Calu3 (cell line): Measurements from ENCODE around the gene TXLNA. TPM values are rescaled to one million over a fixed set of nuclear protein-coding genes. Genes with fewer than 3 reads are reported as not detected.

ENCODE experiments used
- BruUV-seq: library from RNA; stranded (reverse); fragments of 400-500 nt; replicated peaks from 2 replicates; lab custom pipeline; 2021; lab: Mats Ljungman, UMichigan
- CTCF ChIA-PET: fragments of 300-600 bp; sonication (Branson Sonifier 250); formaldehyde crosslinking; loops from one replicate; lab custom pipeline; 2022; ENCODE audit warnings: antibody characterized with exemption; lab: Charles Lee
- DNase-seq: peaks from one replicate; pipeline ENCODE4 v3.0.0; 2022
- H3K27ac Mint-ChIP-seq: one replicate; pipeline ENCODE4 v1.8.0; 2022; ENCODE audit warnings: mixed read lengths; ENCODE audit not compliant: unreplicated experiment
- H3K27me3 Mint-ChIP-seq: one replicate; pipeline ENCODE4 v1.8.0; 2022; ENCODE audit warnings: mixed read lengths; ENCODE audit not compliant: unreplicated experiment
- H3K36me3 Mint-ChIP-seq: one replicate; pipeline ENCODE4 v1.8.0; 2022; ENCODE audit warnings: mild to moderate bottlenecking, moderate library complexity, mixed read lengths; ENCODE audit not compliant: insufficient read depth, unreplicated experiment
- H3K4me1 Mint-ChIP-seq: one replicate; pipeline ENCODE4 v1.8.0; 2022; ENCODE audit warnings: mild to moderate bottlenecking, low read depth, mixed read lengths; ENCODE audit not compliant: unreplicated experiment
- H3K4me3 Mint-ChIP-seq: one replicate; pipeline ENCODE4 v1.8.0; 2022; ENCODE audit warnings: mild to moderate bottlenecking, low read depth, moderate library complexity, mixed read lengths; ENCODE audit not compliant: unreplicated experiment
- H3K9me3 Mint-ChIP-seq: one replicate; pipeline ENCODE4 v1.8.0; 2022; ENCODE audit warnings: low read depth, mixed read lengths; ENCODE audit not compliant: unreplicated experiment
- CTCF ChIP-seq: fragments of 200-600 bp; IDR thresholded peaks from one replicate; pipeline ENCODE4 v1.8.0; 2022; ENCODE audit warnings: antibody characterized with exemption; ENCODE audit not compliant: unreplicated experiment
- intact Hi-C: fragments of 100-400 bp; cut with micrococcal nuclease; formaldehyde crosslinking; loops from one replicate; pipeline ENCODE4 v1.10.0; 2022; ENCODE audit not compliant: unreplicated experiment
- total RNA-seq: library from RNA; stranded (reverse); gene quantifications from 2 replicates; pipeline ENCODE4 v1.2.3, GENCODE V29; 2022

TXLNA gene
- total RNA-seq, 1 experiment from 2014 or later: 58.4 TPM

GRCh38 chr1:32181065-32181464 is 1.6 kb downstream of the TXLNA start:
- Mint-ChIP-seq H3K4me3 (peak overlapping the region; percentile 95), H3K9me3 (no peaks in the 10 kb centered on the region), H3K27ac (peak overlapping the region; percentile 96), H3K27me3 (no peaks in the 10 kb centered on the region), H3K36me3 (peaks cover 63% of the 10 kb centered on the region), H3K4me1 (peaks cover 32% of the 10 kb centered on the region)
- CTCF ChIA-PET: no interaction called here
- intact Hi-C loops: no loop called here
- no TSS peak for BruUV-seq
- TF ChIP-seq CTCF: no peak
- DNase-seq: no peak

DNA sequence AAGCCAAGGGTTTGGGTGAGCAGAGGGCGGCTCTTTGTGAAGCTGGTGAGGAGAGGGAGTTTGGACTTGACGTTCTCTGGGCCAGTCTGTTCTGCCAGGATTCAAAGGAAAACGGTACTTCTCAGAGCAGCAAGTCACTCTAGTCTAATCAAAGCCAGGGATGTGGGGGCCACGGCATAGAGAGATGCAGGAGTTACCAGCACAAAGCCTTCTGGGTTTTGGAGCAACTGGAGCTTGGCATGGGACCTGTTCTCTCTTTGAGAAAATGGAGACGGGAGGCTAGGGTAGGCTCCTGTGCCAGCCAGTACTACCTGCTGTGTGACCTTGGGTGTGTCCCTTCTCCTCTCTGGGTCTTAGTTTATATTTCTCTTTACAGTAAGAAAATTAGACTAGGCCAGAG is 2.1 kb downstream of the TXLNA start:
- TF ChIP-seq CTCF: no peak
- Mint-ChIP-seq H3K4me3 (peak overlapping the region; percentile 95), H3K9me3 (no peaks in the 10 kb centered on the region), H3K27ac (peak overlapping the region; percentile 96), H3K36me3 (peaks cover 64% of the 10 kb centered on the region), H3K4me1 (peaks cover 37% of the 10 kb centered on the region), H3K27me3 (no peaks in the 10 kb centered on the region)
- intact Hi-C loops: no loop called here
- no peak for DNase-seq
- no TSS peak for BruUV-seq
- CTCF ChIA-PET: no interaction called here

GRCh38 chr1:32182060-32182459 is 2.6 kb downstream of the TXLNA start:
- no peak for TF ChIP-seq CTCF
- Mint-ChIP-seq H3K4me1 (peaks cover 38% of the 10 kb centered on the region), H3K27me3 (no peaks in the 10 kb centered on the region), H3K36me3 (peaks cover 60% of the 10 kb centered on the region), H3K27ac (no peak overlapping the region), H3K9me3 (no peaks in the 10 kb centered on the region), H3K4me3 (no peak overlapping the region)
- intact Hi-C loops: no loop called here
- DNase-seq: no peak
- BruUV-seq: no TSS peak
- CTCF ChIA-PET: interaction anchor here (0.6 kb wide), 1 partner anchor 220 kb away, joined by 5 read pairs; no protein-coding TSS in a partner anchor

- Mint-ChIP-seq H3K9me3 (no peaks in the 10 kb centered on the region), H3K36me3 (peaks cover 65% of the 10 kb centered on the region), H3K27ac (no peak overlapping the region), H3K4me3 (no peak overlapping the region), H3K27me3 (no peaks in the 10 kb centered on the region), H3K4me1 (peaks cover 38% of the 10 kb centered on the region)
- no peak for DNase-seq
- no peak for TF ChIP-seq CTCF
- intact Hi-C loops: no loop called here
- CTCF ChIA-PET: no interaction called here
- BruUV-seq: no TSS peak
Measured at GRCh38 chr1:32184650-32185049, 5.2 kb downstream of the TXLNA start.
